GM18519 (cell line): ENCODE measurements around the gene PRKAR2B.
"Not testable (repeated sequence)": the region's sequence is repeated elsewhere in the genome, so short reads cannot be mapped to it uniquely, and the experiment has no call there.

Source experiments
- ATAC-seq: cut with Tn5 transposase; IDR thresholded peaks from one replicate; pipeline ENCODE4 v1.9.1; 2021; ENCODE audit warnings: mild to moderate bottlenecking, moderate library complexity; ENCODE audit not compliant: unreplicated experiment, low FRiP score

The PRKAR2B gene

GRCh38 chr7:107149863-107150262, 105.4 kb downstream of the PRKAR2B start:
- ATAC-seq = no peak

- no peak for ATAC-seq
Measured at GRCh38 chr7:107150375-107151073, 106.0 kb downstream of the PRKAR2B start.

GRCh38 chr7:107151538-107151937, 107.0 kb downstream of the PRKAR2B start:
- ATAC-seq = no peak

- no peak for ATAC-seq
Measured at GRCh38 chr7:107152011-107152410, 107.5 kb downstream of the PRKAR2B start.

GRCh38 chr7:107154826-107155225, 110.3 kb downstream of the PRKAR2B start:
- ATAC-seq = no peak

- ATAC-seq = not testable (repeated sequence)
Measured at GRCh38 chr7:107155726-107156125, 111.2 kb downstream of the PRKAR2B start.

- ATAC-seq = no peak
Measured at GRCh38 chr7:107157091-107157490, 112.6 kb downstream of the PRKAR2B start.

- ATAC-seq = no peak
Measured at GRCh38 chr7:107158028-107158427, 113.5 kb downstream of the PRKAR2B start.

GRCh38 chr7:107160389-107160788, 115.9 kb downstream of the PRKAR2B start:
- no peak for ATAC-seq

GRCh38 chr7:107161415-107161814, 116.9 kb downstream of the PRKAR2B start:
- ATAC-seq = no peak

GRCh38 chr7:107162475-107162874, 118.0 kb downstream of the PRKAR2B start:
- no peak for ATAC-seq

GRCh38 chr7:107164092-107164491, 119.6 kb downstream of the PRKAR2B start:
- ATAC-seq = no peak

GRCh38 chr7:107165341-107165740, 120.8 kb downstream of the PRKAR2B start:
- no peak for ATAC-seq

GRCh38 chr7:107166736-107167426, 122.4 kb downstream of the PRKAR2B start:
- no peak for ATAC-seq

- no peak for ATAC-seq
Measured at GRCh38 chr7:107167483-107168232, 123.2 kb downstream of the PRKAR2B start.

GRCh38 chr7:107168233-107169119, 124.0 kb downstream of the PRKAR2B start, which contains the start of gene HBP1:
HBP1 (plus strand) TSS chr7:107169003; CDS start chr7:107179894, 10,891 bp downstream.
- peak; percentile 77 for ATAC-seq

GRCh38 chr7:107169120-107170050, 124.9 kb downstream of the PRKAR2B start:
- no peak for ATAC-seq

GRCh38 chr7:107170051-107170915, 125.8 kb downstream of the PRKAR2B start:
- no peak for ATAC-seq
